Activated CD4-positive, alpha-beta T cell treated with anti-CD3 and anti-CD28 coated beads, Interleukin-10, Interleukin-2, amounts not matched to agents 100 ng/mL and 50 ng/mL, durations not matched to agents 16 hours and 8 hours (primary cell): Measurements from ENCODE around the gene JAKMIP1.
A peak's percentile ranks its signal among the peaks of the same experiment; 100 is the strongest.

Experiments
- DNase-seq: peaks from one replicate; pipeline ENCODE4 v3.0.0-alpha.2; 2020

The JAKMIP1 gene

GRCh38 chr4:6055436-6055835, 144.9 kb downstream of the JAKMIP1 start:
- DNase-seq: no peak

- no peak for DNase-seq
Observed at GRCh38 chr4:6055030-6055429, 145.3 kb downstream of the JAKMIP1 start.

GRCh38 chr4:6054162-6054922, 146.0 kb downstream of the JAKMIP1 start:
- no peak for DNase-seq

GRCh38 chr4:6052679-6053078, 147.7 kb downstream of the JAKMIP1 start:
- no peak for DNase-seq

- no peak for DNase-seq
Observed at GRCh38 chr4:6050551-6050950, 149.8 kb downstream of the JAKMIP1 start.

GRCh38 chr4:6049985-6050384, 150.4 kb downstream of the JAKMIP1 start:
- DNase-seq: no peak

- no peak for DNase-seq
Observed at GRCh38 chr4:6049278-6049677, 151.1 kb downstream of the JAKMIP1 start.

- peak; percentile 7 for DNase-seq
Observed at GRCh38 chr4:6048537-6048936, 151.8 kb downstream of the JAKMIP1 start.

- DNase-seq: peak; percentile 25
Observed at GRCh38 chr4:6047130-6047673, 153.1 kb downstream of the JAKMIP1 start.

GRCh38 chr4:6046526-6047129, 153.7 kb downstream of the JAKMIP1 start:
- no peak for DNase-seq

- DNase-seq: no peak
Observed at GRCh38 chr4:6044805-6045204, 155.5 kb downstream of the JAKMIP1 start.

- DNase-seq: no peak
Observed at GRCh38 chr4:6044276-6044675, 156.1 kb downstream of the JAKMIP1 start.

- no peak for DNase-seq
Observed at GRCh38 chr4:6043843-6044242, 156.5 kb downstream of the JAKMIP1 start.

GRCh38 chr4:6043188-6043587, 157.2 kb downstream of the JAKMIP1 start:
- no peak for DNase-seq

- DNase-seq: peak; percentile 43
Observed at GRCh38 chr4:6042293-6043063, 157.9 kb downstream of the JAKMIP1 start.

GRCh38 chr4:6041800-6042199, 158.5 kb downstream of the JAKMIP1 start:
- peak; percentile 59 for DNase-seq

GRCh38 chr4:6038711-6039110, 161.6 kb downstream of the JAKMIP1 start:
- no peak for DNase-seq

GRCh38 chr4:6035786-6036185, 164.6 kb downstream of the JAKMIP1 start:
- no peak for DNase-seq

GRCh38 chr4:6033381-6033780, 167.0 kb downstream of the JAKMIP1 start:
- no peak for DNase-seq

GRCh38 chr4:6032249-6033244, 167.8 kb downstream of the JAKMIP1 start:
- DNase-seq: no peak

GRCh38 chr4:6031846-6032245, 168.5 kb downstream of the JAKMIP1 start:
- DNase-seq: no peak

- no peak for DNase-seq
Observed at GRCh38 chr4:6030679-6031078, 169.7 kb downstream of the JAKMIP1 start.
